Nucleus accumbens (tissue), 56 donors: ENCODE data around the gene WDHD1.
"Not testable (repeated sequence)": the region's sequence is repeated elsewhere in the genome, so short reads cannot be mapped to it uniquely, and the experiment has no call there.

Experiments
- DNase-seq, 56 donors: peaks; one replicate each; lab custom pipeline; 2025; lab: John Stamatoyannopoulos, UW

The WDHD1 gene

GRCh38 chr14:54919330-54919729 is 107.6 kb downstream of the WDHD1 start:
- DNase-seq = no peak

GRCh38 chr14:54918427-54918826 is 108.5 kb downstream of the WDHD1 start:
- no peak for DNase-seq

- DNase-seq = no peak
Measured at GRCh38 chr14:54916101-54916500, 110.8 kb downstream of the WDHD1 start.

- DNase-seq = no peak
Measured at GRCh38 chr14:54909817-54910558, 116.9 kb downstream of the WDHD1 start.

- not testable (repeated sequence) for DNase-seq
Measured at GRCh38 chr14:54908973-54909372, 117.9 kb downstream of the WDHD1 start.

- DNase-seq = no peak
Measured at GRCh38 chr14:54908190-54908589, 118.7 kb downstream of the WDHD1 start.

- DNase-seq = no peak
Measured at GRCh38 chr14:54906075-54906474, 120.8 kb downstream of the WDHD1 start.

- peak in 46 of 56 donors; percentile 4 to 73 (median 38) for DNase-seq
Measured at GRCh38 chr14:54902521-54903420, 124.1 kb downstream of the WDHD1 start, which contains the start of gene GCH1. Gene GCH1, minus strand, starts transcription at chr14:54902826. Its CDS starts 163 bp downstream, at chr14:54902663.

- peak in 23 of 56 donors; percentile 3 to 63 (median 24) for DNase-seq
Measured at GRCh38 chr14:54902143-54902520, 124.8 kb downstream of the WDHD1 start.

GRCh38 chr14:54901380-54902142 is 125.3 kb downstream of the WDHD1 start:
- DNase-seq = peak in 3 of 56 donors; percentile 36 to 63 (median 43)

- DNase-seq = no peak
Measured at GRCh38 chr14:54899573-54899972, 127.3 kb downstream of the WDHD1 start.

- not testable (repeated sequence) for DNase-seq
Measured at GRCh38 chr14:54897809-54898555, 128.9 kb downstream of the WDHD1 start.

GRCh38 chr14:54895683-54896082 is 131.2 kb downstream of the WDHD1 start:
- DNase-seq = no peak

- DNase-seq = peak in 5 of 56 donors; percentile 3 to 30 (median 12)
Measured at GRCh38 chr14:54894995-54895394, 131.9 kb downstream of the WDHD1 start.

GRCh38 chr14:54893151-54893760 is 133.6 kb downstream of the WDHD1 start:
- peak in 1 of 56 donors; percentile 15 for DNase-seq

- no peak for DNase-seq
Measured at GRCh38 chr14:54891471-54892245, 135.2 kb downstream of the WDHD1 start.

GRCh38 chr14:54890788-54891187 is 136.1 kb downstream of the WDHD1 start:
- DNase-seq = no peak

- no peak for DNase-seq
Measured at GRCh38 chr14:54889919-54890318, 137.0 kb downstream of the WDHD1 start.
